ENCODE data around the gene MRPL57.

DNA sequence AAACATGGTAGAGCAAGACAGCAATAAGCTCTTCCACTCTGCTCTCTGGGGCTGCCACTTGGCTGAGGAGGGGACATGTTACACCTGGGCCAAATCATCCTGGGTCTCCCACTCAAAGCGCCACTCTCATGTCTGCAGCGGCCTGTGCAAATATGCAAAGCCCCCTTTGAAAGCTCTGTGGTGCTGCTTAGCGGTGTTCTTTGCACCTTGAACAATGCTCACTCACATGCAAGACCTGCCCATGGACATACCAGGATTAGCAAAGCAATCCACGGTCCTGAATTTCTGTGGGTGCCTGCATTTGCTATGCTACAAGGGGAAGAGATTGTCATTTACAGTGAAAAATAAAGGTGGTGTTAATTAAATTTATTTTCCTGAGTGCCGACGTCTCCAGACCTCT, 48.6 kb downstream of the MRPL57 start:
- TF ChIP-seq CTCF (IDR thresholded peaks at IDR 0.05 in 4 of 5, conservative IDR thresholded peaks at IDR 0.05 in 1 of 5) = no peak
- TF ChIP-seq POLR2A (IDR thresholded peaks at IDR 0.05) = no peak
